ENCODE data around the gene TMEM234. TPM values are rescaled to one million over a fixed set of nuclear protein-coding genes. Genes with fewer than 3 reads are reported as not detected.

The TMEM234 gene
- total RNA-seq, 1 donor from 2014 or later = 35.5 TPM

DNA sequence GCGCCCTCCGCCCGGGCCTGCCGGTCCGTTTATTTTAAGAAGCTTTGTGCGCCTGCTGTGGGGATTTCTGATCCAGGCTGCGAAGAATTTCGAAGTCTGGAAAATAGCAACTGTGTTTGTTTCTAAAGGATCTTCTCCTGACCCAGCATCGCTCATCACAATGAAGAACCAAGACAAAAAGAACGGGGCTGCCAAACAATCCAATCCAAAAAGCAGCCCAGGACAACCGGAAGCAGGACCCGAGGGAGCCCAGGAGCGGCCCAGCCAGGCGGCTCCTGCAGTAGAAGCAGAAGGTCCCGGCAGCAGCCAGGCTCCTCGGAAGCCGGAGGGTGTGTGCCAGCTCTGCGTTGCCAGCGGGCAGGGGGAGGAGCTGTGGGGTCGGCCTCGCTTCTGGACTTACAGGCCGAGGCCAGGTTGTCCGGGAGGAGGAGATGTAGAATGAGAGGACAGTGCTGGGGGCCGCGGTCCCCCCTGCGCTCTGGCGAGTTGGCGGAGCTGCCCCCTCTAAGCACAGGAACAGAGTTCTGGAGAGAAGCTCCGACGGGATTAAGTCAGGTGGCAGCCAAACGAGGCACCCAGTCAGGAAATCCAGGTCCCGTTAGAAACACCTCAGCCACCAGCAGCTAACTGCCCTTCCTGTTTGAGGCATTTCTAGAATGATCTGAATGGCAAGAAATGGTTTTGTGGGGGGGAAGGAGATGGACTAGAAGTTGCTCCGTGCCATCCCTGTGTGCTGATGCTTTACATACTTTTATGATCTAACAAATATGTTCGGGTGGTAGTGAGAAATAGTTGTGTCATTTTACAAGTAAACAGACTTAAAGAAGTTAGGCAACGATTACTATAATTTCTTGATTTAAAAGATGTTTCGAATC lies 41.7 kb downstream of the TMEM234 start:
- Mint-ChIP-seq H3K4me1 (peaks cover 44% of the 10 kb centered on the region), H3K9me3 (no peaks in the 10 kb centered on the region), H3K27me3 (no peaks in the 10 kb centered on the region), H3K27ac (peak overlapping the region; percentile 83), H3K4me3 (peak overlapping the region; percentile 90), H3K36me3 (ENCODE audit: low read depth) (peaks cover 40% of the 10 kb centered on the region)
- DNase-seq = peak; percentile 31
- intact Hi-C loops (cut with micrococcal nuclease) = loop anchor here (1.0 kb wide), 2 partner anchors 20 to 112 kb away; partner anchors contain the start of genes CCDC28B and HDAC1
- TF ChIP-seq, protein P1, sequence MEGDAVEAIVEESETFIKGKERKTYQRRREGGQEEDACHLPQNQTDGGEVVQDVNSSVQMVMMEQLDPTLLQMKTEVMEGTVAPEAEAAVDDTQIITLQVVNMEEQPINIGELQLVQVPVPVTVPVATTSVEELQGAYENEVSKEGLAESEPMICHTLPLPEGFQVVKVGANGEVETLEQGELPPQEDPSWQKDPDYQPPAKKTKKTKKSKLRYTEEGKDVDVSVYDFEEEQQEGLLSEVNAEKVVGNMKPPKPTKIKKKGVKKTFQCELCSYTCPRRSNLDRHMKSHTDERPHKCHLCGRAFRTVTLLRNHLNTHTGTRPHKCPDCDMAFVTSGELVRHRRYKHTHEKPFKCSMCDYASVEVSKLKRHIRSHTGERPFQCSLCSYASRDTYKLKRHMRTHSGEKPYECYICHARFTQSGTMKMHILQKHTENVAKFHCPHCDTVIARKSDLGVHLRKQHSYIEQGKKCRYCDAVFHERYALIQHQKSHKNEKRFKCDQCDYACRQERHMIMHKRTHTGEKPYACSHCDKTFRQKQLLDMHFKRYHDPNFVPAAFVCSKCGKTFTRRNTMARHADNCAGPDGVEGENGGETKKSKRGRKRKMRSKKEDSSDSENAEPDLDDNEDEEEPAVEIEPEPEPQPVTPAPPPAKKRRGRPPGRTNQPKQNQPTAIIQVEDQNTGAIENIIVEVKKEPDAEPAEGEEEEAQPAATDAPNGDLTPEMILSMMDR (IDR thresholded peaks at IDR 0.05) = no peak
- no peak for ATAC-seq (ENCODE audit: low read depth)
- ChIA-PET POLR2A (interaction anchor here (0.6 to 2.7 kb wide), 14 partner anchors 18 to 627 kb away, joined by 3 to 37 read pairs (median 10); partner anchors contain the start of genes BSDC1, CCDC28B, HDAC1 and KPNA6), CTCF (interaction anchor here (0.9 to 1.7 kb wide), 7 partner anchors 17 to 236 kb away, joined by 3 to 6 read pairs (median 4); partner anchors contain the start of genes CCDC28B and TMEM39B)

DNA sequence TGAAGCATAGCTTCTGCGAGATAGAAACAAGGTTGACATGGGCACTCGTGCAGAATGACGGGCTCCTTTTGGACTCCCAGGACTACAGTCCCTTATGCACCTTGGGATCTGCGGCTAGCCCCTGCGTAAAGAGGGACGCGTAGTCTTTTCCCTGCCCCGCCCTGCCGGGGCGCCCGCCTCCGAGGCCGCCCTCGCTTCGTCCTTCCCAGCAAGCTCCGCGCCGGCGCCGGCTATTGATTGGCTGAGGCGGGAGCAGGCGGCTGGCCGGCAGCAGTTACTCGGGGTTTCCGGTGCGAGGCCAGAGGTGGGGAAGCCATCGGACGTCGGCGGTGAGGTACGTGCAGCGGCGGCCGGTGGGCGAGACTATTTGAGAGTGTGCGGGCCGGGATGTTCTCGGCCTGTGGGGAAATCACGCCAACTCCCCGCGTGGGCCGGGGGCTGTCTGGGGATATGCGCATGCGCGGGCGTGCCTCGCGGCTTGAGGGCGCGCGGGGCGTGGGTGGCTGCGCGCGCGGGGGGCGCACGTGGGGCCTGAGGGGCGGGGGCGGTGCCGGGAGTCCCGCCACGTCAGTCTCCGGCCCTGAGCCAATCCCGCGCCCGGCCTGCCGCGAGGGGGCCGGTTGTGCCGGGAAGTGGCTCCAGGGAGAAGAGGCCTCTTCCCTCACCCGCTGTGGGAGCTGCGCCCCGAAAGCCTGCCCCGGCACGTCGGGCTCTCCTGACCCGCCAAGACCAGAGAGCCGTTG lies 42.5 kb downstream of the TMEM234 start, which contains the start of gene TXLNA:
TXLNA (plus strand) TSS at position 233 of the 743 bp plus-strand sequence. CDS start 671 bp downstream, outside the sequence.
- H3K9me3 Mint-ChIP-seq = no peaks in the 10 kb centered on the region
- CTCF ChIA-PET = interaction anchor here (0.9 to 1.7 kb wide), 8 partner anchors 21 to 236 kb away, joined by 3 to 6 read pairs (median 4); partner anchors contain the start of genes CCDC28B, KPNA6 and TMEM39B
- ATAC-seq (ENCODE audit: low read depth) (peak; percentile 91), DNase-seq (peak; percentile 89)
- intact Hi-C loops (cut with micrococcal nuclease) = loop anchor here (1.0 to 2.0 kb wide), 7 partner anchors 21 to 215 kb away; partner anchors contain the start of genes BSDC1, CCDC28B, EIF3I and HDAC1
- H3K27me3 Mint-ChIP-seq = no peaks in the 10 kb centered on the region
- TF ChIP-seq, protein P1 (IDR thresholded peaks at IDR 0.05) = no peak
- POLR2A ChIA-PET = interaction anchor here (0.5 to 2.7 kb wide), 24 partner anchors 12 to 637 kb away, joined by 3 to 37 read pairs (median 6); partner anchors contain the start of genes BSDC1, CCDC28B, HDAC1 and KPNA6
- H3K36me3 Mint-ChIP-seq (ENCODE audit: low read depth) = peaks cover 34% of the 10 kb centered on the region
- H3K4me3 Mint-ChIP-seq = peak within 1 kb of the TSS; percentile 90
- peaks cover 40% of the 10 kb centered on the region for H3K4me1 Mint-ChIP-seq
- peak within 1 kb of the TSS; percentile 98 for H3K27ac Mint-ChIP-seq

DNA sequence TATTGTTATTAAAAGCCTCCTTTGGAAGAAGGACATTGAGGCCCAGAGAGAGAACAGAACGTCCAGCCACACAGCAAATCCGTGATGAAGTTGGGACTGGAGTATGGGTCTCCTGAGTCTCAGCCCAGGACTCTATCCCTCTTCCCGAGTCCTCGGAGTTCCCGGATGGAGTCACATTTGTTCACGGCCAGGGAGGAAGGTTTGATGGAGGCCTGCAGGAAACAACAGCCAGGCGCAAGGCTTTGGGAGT lies 43.0 kb downstream of the TMEM234 start:
- DNase-seq (no peak), ATAC-seq (ENCODE audit: low read depth) (no peak)
- ChIA-PET POLR2A (interaction anchor here (0.5 to 2.7 kb wide), 23 partner anchors 11 to 666 kb away, joined by 3 to 37 read pairs (median 7); partner anchors contain the start of genes BSDC1, CCDC28B, HDAC1 and KPNA6), CTCF (interaction anchor here (0.9 to 1.7 kb wide), 4 partner anchors 33 to 237 kb away, joined by 3 to 6 read pairs (median 4); partner anchors contain the start of gene KPNA6)
- TF ChIP-seq, protein P1 (IDR thresholded peaks at IDR 0.05) = no peak
- intact Hi-C loops (cut with micrococcal nuclease) = loop anchor here (1.0 to 2.0 kb wide), 5 partner anchors 43 to 215 kb away; partner anchors contain the start of genes BSDC1, EIF3I, KPNA6 and TMEM234
- H3K4me3 Mint-ChIP-seq = peak overlapping the region; percentile 90
- peak overlapping the region; percentile 98 for H3K27ac Mint-ChIP-seq
- peaks cover 29% of the 10 kb centered on the region for H3K36me3 Mint-ChIP-seq (ENCODE audit: low read depth)
- H3K9me3 Mint-ChIP-seq = no peaks in the 10 kb centered on the region
- no peaks in the 10 kb centered on the region for H3K27me3 Mint-ChIP-seq
- H3K4me1 Mint-ChIP-seq = peaks cover 38% of the 10 kb centered on the region

DNA sequence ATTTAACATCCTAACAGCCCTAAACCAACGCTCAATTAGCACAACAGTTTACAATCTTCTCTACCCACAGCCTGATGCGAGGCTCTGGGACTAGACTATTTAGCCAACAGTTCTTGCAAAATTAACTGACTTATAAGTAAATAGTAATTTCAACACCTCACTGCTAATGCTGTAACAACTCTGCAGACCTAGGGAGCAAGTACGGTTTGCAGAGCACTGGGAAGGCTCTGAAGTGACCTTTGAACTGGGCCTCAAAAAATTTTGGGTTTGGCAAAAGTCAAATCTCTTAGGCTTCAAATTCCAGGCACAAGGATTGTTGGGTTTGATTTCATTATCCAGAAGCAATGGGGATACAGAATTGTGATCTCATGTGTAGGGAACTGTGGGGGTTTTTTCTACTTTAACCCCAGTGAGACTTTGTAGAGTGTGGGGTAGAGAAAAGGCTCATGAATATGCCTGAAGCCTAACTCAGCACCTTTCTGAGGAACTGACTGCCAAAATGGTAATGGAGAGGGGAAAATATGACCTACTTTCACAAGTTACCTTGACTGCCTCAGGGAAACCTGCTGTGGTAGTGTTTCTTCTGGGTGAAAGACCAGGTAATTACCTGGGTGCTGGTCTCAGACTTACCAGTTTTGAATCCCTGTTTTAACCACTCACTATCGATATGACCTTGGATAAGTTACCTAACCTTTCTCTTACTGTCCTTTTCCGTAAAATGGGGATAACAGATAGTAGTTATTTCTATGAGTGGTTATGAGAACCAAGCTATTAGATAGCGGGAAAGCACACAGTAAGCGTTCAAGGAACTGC lies 43.6 kb downstream of the TMEM234 start:
- ATAC-seq (ENCODE audit: low read depth) (no peak), DNase-seq (no peak)
- peaks cover 24% of the 10 kb centered on the region for H3K36me3 Mint-ChIP-seq (ENCODE audit: low read depth)
- peaks cover 35% of the 10 kb centered on the region for H3K4me1 Mint-ChIP-seq
- ChIA-PET CTCF (interaction anchor here (0.9 to 1.7 kb wide), 4 partner anchors 32 to 238 kb away, joined by 3 to 6 read pairs (median 4); partner anchors contain the start of gene KPNA6), POLR2A (interaction anchor here (0.5 to 2.7 kb wide), 23 partner anchors 11 to 667 kb away, joined by 3 to 37 read pairs (median 7); partner anchors contain the start of genes BSDC1, CCDC28B, HDAC1 and KPNA6)
- H3K27ac Mint-ChIP-seq = peak overlapping the region; percentile 98
- intact Hi-C loops (cut with micrococcal nuclease) = loop anchor here (1.0 to 2.0 kb wide), 5 partner anchors 44 to 216 kb away; partner anchors contain the start of genes BSDC1, EIF3I, KPNA6 and TMEM234
- peak overlapping the region; percentile 90 for H3K4me3 Mint-ChIP-seq
- H3K9me3 Mint-ChIP-seq = no peaks in the 10 kb centered on the region
- TF ChIP-seq, protein P1 (IDR thresholded peaks at IDR 0.05) = no peak
- no peaks in the 10 kb centered on the region for H3K27me3 Mint-ChIP-seq
